Lower leg skin (tissue), 3 donors: Measurements from ENCODE around the gene GALNT18.

ENCODE experiments used
- CTCF ChIP-seq, 3 donors: fragments of 450-650 bp; IDR thresholded peaks; one replicate each; pipeline ENCODE4 v1.5.1; 2016; ENCODE audit warnings: antibody characterized with exemption in 3 of 3, mild to moderate bottlenecking in 3 of 3, moderate library complexity in 2 of 3
- POLR2A ChIP-seq, 2 donors: fragments of 450-650 bp; IDR thresholded peaks; one replicate each; pipeline ENCODE4 v1.6.1; 2016 to 2017; ENCODE audit warnings: antibody characterized with exemption in 2 of 2, mild to moderate bottlenecking in 1 of 2, moderate library complexity in 1 of 2

- TF ChIP-seq CTCF (IDR thresholded peaks at IDR 0.05): no peak
- no peak for TF ChIP-seq POLR2A (IDR thresholded peaks at IDR 0.05)
These were observed 45.3 kb upstream of the GALNT18 start for GRCh38 chr11:11667056-11667455.
